Panc1 (cell line): ENCODE data around the gene NMRK1.

ENCODE experiments used
- POLR2AphosphoS5 ChIP-seq: IDR thresholded peaks from 2 replicates; pipeline ENCODE4 v1.6.1; 2012; ENCODE audit warnings: mild to moderate bottlenecking, low read depth, low read length, moderate library complexity
- SIN3A ChIP-seq: IDR thresholded peaks from 2 replicates; pipeline ENCODE4 v1.6.1; 2012; ENCODE audit warnings: low read depth, mild to moderate bottlenecking, low read length, moderate library complexity, borderline replicate concordance; ENCODE audit not compliant: insufficient read depth
- TF ChIP-seq, protein P1 (sequence below): fragments of 450-650 bp; IDR thresholded peaks from 2 replicates; pipeline ENCODE4 v1.5.1; 2017; ENCODE audit warnings: mild to moderate bottlenecking
- TF ChIP-seq, protein P2 (sequence below), 2 experiments: IDR thresholded peaks; 2 replicates each; pipeline ENCODE4 v1.6.1; 2011 to 2012; ENCODE audit warnings: low read depth in 2 of 2, control low read depth in 1 of 2, low read length in 1 of 2, mild to moderate bottlenecking in 1 of 2, moderate library complexity in 1 of 2; ENCODE audit not compliant: insufficient read depth in 1 of 2

DNA sequence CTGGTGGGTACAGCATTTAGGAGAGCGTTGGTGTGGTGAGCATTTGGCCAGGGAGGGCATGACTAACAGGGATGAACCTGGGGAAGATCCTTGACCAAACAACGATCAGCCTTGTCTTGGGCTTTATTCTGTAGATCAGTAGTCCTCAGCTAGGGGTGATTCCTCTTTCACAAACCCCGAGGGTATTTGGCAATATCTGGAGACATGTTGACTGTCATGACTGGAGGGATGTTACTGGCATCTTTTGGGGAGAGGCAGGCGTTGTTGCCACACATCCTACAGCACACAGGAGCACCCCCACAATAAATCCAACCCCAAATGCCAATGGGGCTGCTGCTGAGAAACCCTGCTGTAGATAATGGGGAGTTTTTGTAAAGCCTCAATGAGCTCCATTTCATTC, 44.3 kb upstream of the NMRK1 start:
- TF ChIP-seq, protein P1, sequence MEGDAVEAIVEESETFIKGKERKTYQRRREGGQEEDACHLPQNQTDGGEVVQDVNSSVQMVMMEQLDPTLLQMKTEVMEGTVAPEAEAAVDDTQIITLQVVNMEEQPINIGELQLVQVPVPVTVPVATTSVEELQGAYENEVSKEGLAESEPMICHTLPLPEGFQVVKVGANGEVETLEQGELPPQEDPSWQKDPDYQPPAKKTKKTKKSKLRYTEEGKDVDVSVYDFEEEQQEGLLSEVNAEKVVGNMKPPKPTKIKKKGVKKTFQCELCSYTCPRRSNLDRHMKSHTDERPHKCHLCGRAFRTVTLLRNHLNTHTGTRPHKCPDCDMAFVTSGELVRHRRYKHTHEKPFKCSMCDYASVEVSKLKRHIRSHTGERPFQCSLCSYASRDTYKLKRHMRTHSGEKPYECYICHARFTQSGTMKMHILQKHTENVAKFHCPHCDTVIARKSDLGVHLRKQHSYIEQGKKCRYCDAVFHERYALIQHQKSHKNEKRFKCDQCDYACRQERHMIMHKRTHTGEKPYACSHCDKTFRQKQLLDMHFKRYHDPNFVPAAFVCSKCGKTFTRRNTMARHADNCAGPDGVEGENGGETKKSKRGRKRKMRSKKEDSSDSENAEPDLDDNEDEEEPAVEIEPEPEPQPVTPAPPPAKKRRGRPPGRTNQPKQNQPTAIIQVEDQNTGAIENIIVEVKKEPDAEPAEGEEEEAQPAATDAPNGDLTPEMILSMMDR, result no peak
- no peak for TF ChIP-seq POLR2AphosphoS5
- TF ChIP-seq, protein P2, sequence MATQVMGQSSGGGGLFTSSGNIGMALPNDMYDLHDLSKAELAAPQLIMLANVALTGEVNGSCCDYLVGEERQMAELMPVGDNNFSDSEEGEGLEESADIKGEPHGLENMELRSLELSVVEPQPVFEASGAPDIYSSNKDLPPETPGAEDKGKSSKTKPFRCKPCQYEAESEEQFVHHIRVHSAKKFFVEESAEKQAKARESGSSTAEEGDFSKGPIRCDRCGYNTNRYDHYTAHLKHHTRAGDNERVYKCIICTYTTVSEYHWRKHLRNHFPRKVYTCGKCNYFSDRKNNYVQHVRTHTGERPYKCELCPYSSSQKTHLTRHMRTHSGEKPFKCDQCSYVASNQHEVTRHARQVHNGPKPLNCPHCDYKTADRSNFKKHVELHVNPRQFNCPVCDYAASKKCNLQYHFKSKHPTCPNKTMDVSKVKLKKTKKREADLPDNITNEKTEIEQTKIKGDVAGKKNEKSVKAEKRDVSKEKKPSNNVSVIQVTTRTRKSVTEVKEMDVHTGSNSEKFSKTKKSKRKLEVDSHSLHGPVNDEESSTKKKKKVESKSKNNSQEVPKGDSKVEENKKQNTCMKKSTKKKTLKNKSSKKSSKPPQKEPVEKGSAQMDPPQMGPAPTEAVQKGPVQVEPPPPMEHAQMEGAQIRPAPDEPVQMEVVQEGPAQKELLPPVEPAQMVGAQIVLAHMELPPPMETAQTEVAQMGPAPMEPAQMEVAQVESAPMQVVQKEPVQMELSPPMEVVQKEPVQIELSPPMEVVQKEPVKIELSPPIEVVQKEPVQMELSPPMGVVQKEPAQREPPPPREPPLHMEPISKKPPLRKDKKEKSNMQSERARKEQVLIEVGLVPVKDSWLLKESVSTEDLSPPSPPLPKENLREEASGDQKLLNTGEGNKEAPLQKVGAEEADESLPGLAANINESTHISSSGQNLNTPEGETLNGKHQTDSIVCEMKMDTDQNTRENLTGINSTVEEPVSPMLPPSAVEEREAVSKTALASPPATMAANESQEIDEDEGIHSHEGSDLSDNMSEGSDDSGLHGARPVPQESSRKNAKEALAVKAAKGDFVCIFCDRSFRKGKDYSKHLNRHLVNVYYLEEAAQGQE (IDR thresholded peaks at IDR 0.05; ENCODE audit: insufficient read depth in 1 of 2, low read depth in 2 of 2, low read length in 1 of 2), result no peak
- TF ChIP-seq SIN3A, result no peak
